GM12878 (cell line): Measurements from ENCODE around the gene HMCN2. TPM values are rescaled to one million over a fixed set of nuclear protein-coding genes. Genes with fewer than 3 reads are reported as not detected.

ENCODE experiments used
- ATAC-seq: fragments of 200-7000 bp; cut with Tn5 transposase; 3 replicates; pipeline ENCODE4 v1.9.1; 2020; ENCODE audit warnings: mild to moderate bottlenecking, moderate library complexity
- BruUV-seq: library from RNA; stranded (reverse); fragments of 400-500 nt; replicated peaks from 2 replicates; lab custom pipeline; 2021; lab: Mats Ljungman, UMichigan
- CTCF ChIA-PET: fragments of 300-600 bp; sonication (Branson Sonifier 250); formaldehyde crosslinking; extraction: SDS; loops from one replicate; lab custom pipeline; 2021; ENCODE audit warnings: inconsistent platforms; lab: Yijun Ruan, JAX
- POLR2A ChIA-PET: fragments of 350-600 bp; formaldehyde crosslinking; extraction: SDS; loops from one replicate; lab custom pipeline; 2021; ENCODE audit warnings: inconsistent platforms; lab: Charles Lee
- RAD21 ChIA-PET: fragments of 300-600 bp; sonication (Branson Sonifier 250); formaldehyde crosslinking; loops from one replicate; lab custom pipeline; 2023; ENCODE audit warnings: antibody characterized with exemption; ENCODE audit not compliant: unreplicated experiment; lab: Charles Lee
- SMC1A ChIA-PET: fragments of 300-600 bp; sonication (Branson Sonifier 250); formaldehyde crosslinking; loops from one replicate; lab custom pipeline; 2023; ENCODE audit not compliant: unreplicated experiment, uncharacterized antibody; lab: Charles Lee
- DNase-seq: peaks from one replicate; pipeline ENCODE4 v3.0.0-alpha.2; 2011; ENCODE audit warnings: low read depth, low spot score
- FAIRE-seq: peaks from 3 replicates; lab custom pipeline; 2011; peaks lifted over from hg19 to GRCh38; lab: Jason Lieb, UNC
- H2AFZ ChIP-seq: 2 replicates; pipeline ENCODE4 v1.6.0; 2011; ENCODE audit warnings: low read depth, low read length, control low read depth; ENCODE audit not compliant: control insufficient read depth
- H3K27ac ChIP-seq: 2 replicates; pipeline ENCODE4 v1.5.1; 2011; ENCODE audit warnings: control low read depth; ENCODE audit not compliant: control insufficient read depth, insufficient read depth
- H3K27me3 ChIP-seq, 2 experiments: replicated peaks in 1 of 2; 2 replicates each; pipeline versions ENCODE4 v1.6.0 to v1.6.1; 2011; ENCODE audit warnings: low read length in 1 of 2; ENCODE audit not compliant: control insufficient read depth in 2 of 2, insufficient read depth in 2 of 2
- H3K36me3 ChIP-seq, 2 experiments: 2 replicates each; pipeline ENCODE4 v1.5.1; 2011; ENCODE audit warnings: low read length in 1 of 2; ENCODE audit not compliant: control insufficient read depth in 2 of 2, insufficient read depth in 2 of 2
- H3K4me1 ChIP-seq: 2 replicates; pipeline ENCODE4 v1.6.1; 2011; ENCODE audit warnings: mild to moderate bottlenecking, low read length, moderate library complexity, mixed read lengths; ENCODE audit not compliant: control insufficient read depth, insufficient read depth
- H3K4me2 ChIP-seq: 2 replicates; pipeline ENCODE4 v1.6.0; 2011; ENCODE audit warnings: control low read depth; ENCODE audit not compliant: control insufficient read depth, insufficient read depth
- H3K4me3 ChIP-seq: fragments of 200-600 bp; sonication (generic); 2 replicates; pipeline ENCODE4 v1.5.1; 2016
- H3K79me2 ChIP-seq: 2 replicates; pipeline ENCODE4 v1.6.0; 2011; ENCODE audit warnings: low read length; ENCODE audit not compliant: control insufficient read depth, insufficient read depth
- H3K9ac ChIP-seq: 2 replicates; pipeline ENCODE4 v1.8.0; 2011; ENCODE audit warnings: low read length, control low read depth, mixed read lengths; ENCODE audit not compliant: control insufficient read depth, insufficient read depth
- H3K9me3 ChIP-seq: replicated peaks from 3 replicates; pipeline ENCODE4 v1.5.1; 2011; ENCODE audit warnings: mild to moderate bottlenecking, low read length; ENCODE audit not compliant: control insufficient read depth, insufficient read depth
- H4K20me1 ChIP-seq: 2 replicates; pipeline ENCODE4 v1.6.0; 2011; ENCODE audit not compliant: control insufficient read depth, insufficient read depth
- CBX3 ChIP-seq: fragments of 200-600 bp; sonication (generic); IDR thresholded peaks from 2 replicates; pipeline ENCODE4 v1.6.1; 2016; ENCODE audit warnings: low read depth, borderline replicate concordance
- CHD1 ChIP-seq: IDR thresholded peaks from 2 replicates; pipeline ENCODE4 v1.6.1; 2012; ENCODE audit warnings: low read depth, low read length, improper control_type of control experiment
- CHD2 ChIP-seq: IDR thresholded peaks from 2 replicates; pipeline ENCODE4 v1.6.1; 2011; ENCODE audit warnings: low read depth, low read length, improper control_type of control experiment, borderline replicate concordance
- E2F4 ChIP-seq: IDR thresholded peaks from 2 replicates; pipeline ENCODE4 v1.6.1; 2012; ENCODE audit warnings: low read depth, low read length, improper control_type of control experiment
- EP300 ChIP-seq, 2 experiments: fragments of 150-350 bp in 1 of 2; IDR thresholded peaks; 2 replicates each; pipeline ENCODE4 v1.6.1; 2011 to 2012; ENCODE audit warnings: low read depth in 2 of 2, low read length in 2 of 2, borderline replicate concordance in 1 of 2, improper control_type of control experiment in 1 of 2, inconsistent platforms in 1 of 2; ENCODE audit not compliant: control insufficient read depth in 1 of 2
- IRF4 ChIP-seq: IDR thresholded peaks from 2 replicates; pipeline ENCODE4 v1.6.1; 2011; ENCODE audit warnings: low read depth, low read length
- MAX ChIP-seq: IDR thresholded peaks from 2 replicates; pipeline ENCODE4 v1.6.1; 2012; ENCODE audit warnings: low read depth, low read length, improper control_type of control experiment
- POLR2A ChIP-seq: IDR thresholded peaks from 2 replicates; pipeline ENCODE4 v1.6.1; 2011; ENCODE audit warnings: low read depth, mild to moderate bottlenecking, low read length
- SMAD5 ChIP-seq: IDR thresholded peaks from 2 replicates; pipeline ENCODE4 v1.6.1; 2016; ENCODE audit warnings: antibody characterized with exemption, low read depth
- SUPT20H ChIP-seq: IDR thresholded peaks from 2 replicates; pipeline ENCODE4 v1.6.1; 2011; ENCODE audit warnings: low read depth, mild to moderate bottlenecking, low read length, moderate library complexity, borderline replicate concordance; ENCODE audit not compliant: control insufficient read depth
- TCF12 ChIP-seq: IDR thresholded peaks from 2 replicates; pipeline ENCODE4 v1.6.1; 2011; ENCODE audit warnings: low read depth, mild to moderate bottlenecking, low read length
- ZNF592 ChIP-seq: fragments of 450-650 bp; IDR thresholded peaks from 2 replicates; pipeline ENCODE4 v1.6.1; 2017; ENCODE audit warnings: mild to moderate bottlenecking, moderate library complexity
- WGBS: methylation state at CpG from one replicate; pipeline ENCODE4 v1.1.6; 2016; ENCODE audit warnings: low lambda C conversion rate; ENCODE audit not compliant: insufficient replicate concordance, insufficient coverage; ENCODE audit errors: missing lambda C conversion rate; 5-methylcytosine and 5-hydroxymethylcytosine counted together
- in situ Hi-C: fragments of 300-500 bp; cut with MboI; formaldehyde crosslinking; loops from 9 replicates; pipeline ENCODE4 v1.14.3; 2018; ENCODE audit warnings: mixed read lengths
- intact Hi-C: fragments of 100-400 bp; cut with micrococcal nuclease; formaldehyde crosslinking; loops from one replicate; pipeline ENCODE4 v1.14.2; 2022; ENCODE audit not compliant: unreplicated experiment
- polyA plus RNA-seq, 11 experiments: library from polyadenylated mRNA; depleted of rRNA in 4 of 11; unstranded in 6 of 11; stranded (reverse) in 5 of 11; fragments of >200 nt; fragmentation: Nextera tagmentation in 4 of 11; fragmentation: Illumina TruSeq in 1 of 11; extraction: Ambion mirVana in 4 of 11; extraction: Trizol in 1 of 11; gene quantifications; 1 replicate in 1 of 11; 2 replicates in 10 of 11; pipeline versions ENCODE4 v1.2.1 to v1.2.3, GENCODE V29; 2011 to 2016; ENCODE audit warnings: inconsistent platforms in 2 of 11, missing spikeins in 2 of 11, low read depth in 1 of 11
- total RNA-seq, 4 experiments: library from RNA; depleted of rRNA in 3 of 4; stranded (reverse); fragments of >200 nt in 3 of 4; fragmentation: Illumina TruSeq in 1 of 4; extraction: Trizol in 1 of 4; gene quantifications; 2 replicates each; pipeline versions ENCODE4 v1.2.1 to v1.2.3, GENCODE V29; 2013 to 2021

The HMCN2 gene
- total and polyA plus RNA-seq, 10 of the 15 experiments (the other 5 are each of a cell fraction or from before 2014, with no cell fraction given), result 0.04 TPM; not detected in 9

- no peak for TF ChIP-seq E2F4
- TF ChIP-seq MAX, result no peak
- TF ChIP-seq CHD1, result no peak
- TF ChIP-seq TCF12, result no peak
- no peak for TF ChIP-seq IRF4
- TF ChIP-seq, all 136 proteins: peak for 0
- intact Hi-C loops (no loop called here), in situ Hi-C loops (no loop called here)
- no peaks in the 10 kb centered on the region for H3K4me1 ChIP-seq
- ChIA-PET RAD21 (no interaction called here), SMC1A (no interaction called here), POLR2A (interaction anchor here (0.5 kb wide), 1 partner anchor 356 kb away, joined by 3 read pairs; no protein-coding TSS in a partner anchor), CTCF (no interaction called here)
- no peaks in the 10 kb centered on the region for H3K36me3 ChIP-seq
- no TSS peak for BruUV-seq
- no peak for FAIRE-seq
- H3K79me2 ChIP-seq, result no peaks in the 10 kb centered on the region
- no peak overlapping the region for H3K4me2 ChIP-seq
- DNase-seq, result no peak
- H3K27me3 ChIP-seq, result no peaks in the 10 kb centered on the region; a peak in 1 of 4 replicates
- H3K9ac ChIP-seq, result no peak overlapping the region
- H3K27ac ChIP-seq, result no peak overlapping the region
- no peaks in the 10 kb centered on the region; the same call in 2 of the 3 replicates for H3K9me3 ChIP-seq
- H4K20me1 ChIP-seq, result no peaks in the 10 kb centered on the region
- no peak for ATAC-seq
- WGBS, result 21% methylated on average over 7 of the region's 7 CpGs
- no peak overlapping the region for H3K4me3 ChIP-seq
- no peak overlapping the region for H2AFZ ChIP-seq
Observed at GRCh38 chr9:130372057-130372456, 106.5 kb downstream of the HMCN2 start.

- no TSS peak for BruUV-seq
- H3K4me1 ChIP-seq, result no peaks in the 10 kb centered on the region
- RAD21 ChIA-PET, result no interaction called here
- in situ Hi-C loops (no loop called here), intact Hi-C loops (no loop called here)
- CTCF ChIA-PET, result no interaction called here
- ATAC-seq (no peak), DNase-seq (no peak), FAIRE-seq (no peak)
- POLR2A ChIA-PET, result no interaction called here
- H3K27me3 ChIP-seq, result no peaks in the 10 kb centered on the region; a peak in 1 of 4 replicates
- no peaks in the 10 kb centered on the region; the same call in 2 of the 3 replicates for H3K9me3 ChIP-seq
- H3K36me3 ChIP-seq, result no peaks in the 10 kb centered on the region
- H4K20me1 ChIP-seq, result no peaks in the 10 kb centered on the region
- H3K4me3 ChIP-seq, result no peak overlapping the region
- H2AFZ ChIP-seq, result no peak overlapping the region
- no peak overlapping the region for H3K27ac ChIP-seq
- H3K4me2 ChIP-seq, result no peak overlapping the region
- no peak overlapping the region for H3K9ac ChIP-seq
- WGBS, result 62% methylated on average over 2 of the region's 2 CpGs
- no peaks in the 10 kb centered on the region for H3K79me2 ChIP-seq
- SMC1A ChIA-PET, result no interaction called here
- TF ChIP-seq EP300 (IDR thresholded peaks at IDR 0.05; ENCODE audit: borderline replicate concordance in 1 of 2, control insufficient read depth in 1 of 2, low read depth in 2 of 2, low read length in 2 of 2), result no peak
- TF ChIP-seq CHD2, result no peak
- no peak for TF ChIP-seq POLR2A
- TF ChIP-seq SMAD5, result no peak
- no peak for TF ChIP-seq ZNF592
- TF ChIP-seq CBX3, result no peak
- no peak for TF ChIP-seq SUPT20H
Observed at GRCh38 chr9:130373679-130374325, 108.2 kb downstream of the HMCN2 start.
